ENCODE data around the gene BMP4. TPM values are rescaled to one million over a fixed set of nuclear protein-coding genes. Genes with fewer than 3 reads are reported as not detected.

The BMP4 gene
- total and polyA plus RNA-seq, 2 of the 13 experiments (the other 11 are each of a cell fraction or from before 2014, with no cell fraction given): 56.4 to 169 TPM

- no TSS peak for BruUV-seq (replicated peaks)
- Histone ChIP-seq H2AFZ (ENCODE audit: low read length) (no peak overlapping the region), H3K36me3 (replicated peaks in 1 of 2; ENCODE audit: control insufficient read depth in 1 of 2, insufficient read depth in 2 of 2, low read length in 2 of 2) (no peaks in the 10 kb centered on the region), H4K20me1 (ENCODE audit: insufficient read depth, low read length) (no peaks in the 10 kb centered on the region), H3K4me3 (replicated peaks in 1 of 3; ENCODE audit: insufficient read depth in 1 of 3, low read depth in 2 of 3, low read length in 3 of 3) (no peak overlapping the region), H3K79me2 (ENCODE audit: insufficient read depth, low read length) (no peaks in the 10 kb centered on the region), H3K9ac (ENCODE audit: insufficient read depth, low read depth, low read length) (no peak overlapping the region), H3K9me3 (ENCODE audit: low read length) (no peaks in the 10 kb centered on the region), H3K27me3 (ENCODE audit: control insufficient read depth in 1 of 2, insufficient read depth in 2 of 2, low read length in 2 of 2) (no peaks in the 10 kb centered on the region), H3K4me1 (ENCODE audit: insufficient read depth, low read length) (peaks cover 28% of the 10 kb centered on the region), H3K27ac (ENCODE audit: extremely low read length, insufficient read depth, low read length) (no peak overlapping the region), H3K4me2 (ENCODE audit: low read depth, low read length) (no peak overlapping the region)
- WGBS (ENCODE audit: low lambda C conversion rate): 86% methylated on average over 2 of the region's 2 CpGs
- DNase-seq (ENCODE audit: low spot score) (no peak), ATAC-seq (no peak), FAIRE-seq (no peak)
- ChIA-PET POLR2A (interaction anchor here (2.1 kb wide), 1 partner anchor 11 kb away, joined by 4 read pairs; the partner anchor contains the start of gene BMP4), CTCF (ENCODE audit: low intra/inter-chr PET ratio, low total read pairs) (no interaction called here)
- intact Hi-C loops (cut with micrococcal nuclease; ENCODE audit: unreplicated experiment) (no loop called here), in situ Hi-C loops (cut with HindIII; ENCODE audit: extremely low pct_ligation_motif_present, low pct_unique_long_range_greater_than_20kb) (no loop called here)
- no peak for TF ChIP-seq NAIF1 (CRISPR knock-in tag; IDR thresholded peaks at IDR 0.05; ENCODE audit: borderline replicate concordance)
- no peak for TF ChIP-seq DRAP1 (CRISPR knock-in tag; IDR thresholded peaks at IDR 0.05)
- TF ChIP-seq SRY (CRISPR knock-in tag; IDR thresholded peaks at IDR 0.05): no peak
- TF ChIP-seq MTERF4 (CRISPR knock-in tag; IDR thresholded peaks at IDR 0.05): no peak
- TF ChIP-seq ZNF329 (CRISPR knock-in tag; IDR thresholded peaks at IDR 0.05; ENCODE audit: low read depth): no peak
- no peak for TF ChIP-seq SKIL (CRISPR knock-in tag; IDR thresholded peaks at IDR 0.05; ENCODE audit: borderline replicate concordance)
- no peak for TF ChIP-seq THRA (CRISPR knock-in tag; IDR thresholded peaks at IDR 0.05; ENCODE audit: borderline replicate concordance)
- TF ChIP-seq BRF2 (CRISPR knock-in tag; IDR thresholded peaks at IDR 0.05): no peak
- TF ChIP-seq RFX5 (IDR thresholded peaks at IDR 0.05; ENCODE audit: low read depth, low read length): no peak
- TF ChIP-seq ZFP37 (CRISPR knock-in tag; IDR thresholded peaks at IDR 0.05; ENCODE audit: borderline replicate concordance): no peak
- no peak for TF ChIP-seq ATF6 (CRISPR knock-in tag; conservative IDR thresholded peaks at IDR 0.05)
- TF ChIP-seq ELF4 (CRISPR knock-in tag; IDR thresholded peaks at IDR 0.05; ENCODE audit: borderline replicate concordance): no peak
- no peak for TF ChIP-seq ZNF816 (CRISPR knock-in tag; IDR thresholded peaks at IDR 0.05; ENCODE audit: borderline replicate concordance)
- TF ChIP-seq CSRNP2 (CRISPR knock-in tag; conservative IDR thresholded peaks at IDR 0.05; ENCODE audit: low read depth): no peak
Observed at GRCh38 chr14:53967606-53968005, 11.0 kb upstream of the BMP4 start.

Data from HepG2 (cell line).